Left hindlimb (tissue), 1 donor: ENCODE data around the gene ZNF664.
"Not testable (repeated sequence)": the region's sequence is repeated elsewhere in the genome, so short reads cannot be mapped to it uniquely, and the experiment has no call there.

Experiments
- DNase-seq: peaks from one replicate; pipeline ENCODE4 v3.0.0-alpha.2; 2018

The ZNF664 gene

GRCh38 chr12:123941624-123942237 lies 31.3 kb upstream of the ZNF664 start:
- DNase-seq: no peak

GRCh38 chr12:123942238-123942653 lies 30.8 kb upstream of the ZNF664 start:
- DNase-seq: peak; percentile 64

- no peak for DNase-seq
Observed at GRCh38 chr12:123942911-123943648, 29.9 kb upstream of the ZNF664 start.

GRCh38 chr12:123943816-123944215 lies 29.2 kb upstream of the ZNF664 start:
- DNase-seq: no peak

- DNase-seq: no peak
Observed at GRCh38 chr12:123944696-123945095, 28.3 kb upstream of the ZNF664 start.

GRCh38 chr12:123945287-123946151 lies 27.5 kb upstream of the ZNF664 start:
- no peak for DNase-seq

GRCh38 chr12:123946152-123946515 lies 26.9 kb upstream of the ZNF664 start:
- DNase-seq: no peak

- DNase-seq: not testable (repeated sequence)
Observed at GRCh38 chr12:123946516-123947505, 26.2 kb upstream of the ZNF664 start.

GRCh38 chr12:123947531-123947930 lies 25.5 kb upstream of the ZNF664 start:
- not testable (repeated sequence) for DNase-seq

GRCh38 chr12:123948401-123948795 lies 24.6 kb upstream of the ZNF664 start:
- DNase-seq: no peak

GRCh38 chr12:123948796-123949769 lies 23.9 kb upstream of the ZNF664 start:
- DNase-seq: no peak

- no peak for DNase-seq
Observed at GRCh38 chr12:123949770-123950165, 23.2 kb upstream of the ZNF664 start.

GRCh38 chr12:123950476-123951349 lies 22.3 kb upstream of the ZNF664 start:
- DNase-seq: no peak

GRCh38 chr12:123951467-123951866 lies 21.5 kb upstream of the ZNF664 start:
- no peak for DNase-seq

GRCh38 chr12:123952037-123952436 lies 21.0 kb upstream of the ZNF664 start:
- DNase-seq: no peak

GRCh38 chr12:123954647-123955350 lies 18.2 kb upstream of the ZNF664 start:
- DNase-seq: no peak

GRCh38 chr12:123956249-123956648 lies 16.8 kb upstream of the ZNF664 start:
- no peak for DNase-seq

- DNase-seq: no peak
Observed at GRCh38 chr12:123957196-123957595, 15.8 kb upstream of the ZNF664 start.

- no peak for DNase-seq
Observed at GRCh38 chr12:123958462-123958861, 14.6 kb upstream of the ZNF664 start.
